ENCODE results near the gene TRAPPC2L.

DNA sequence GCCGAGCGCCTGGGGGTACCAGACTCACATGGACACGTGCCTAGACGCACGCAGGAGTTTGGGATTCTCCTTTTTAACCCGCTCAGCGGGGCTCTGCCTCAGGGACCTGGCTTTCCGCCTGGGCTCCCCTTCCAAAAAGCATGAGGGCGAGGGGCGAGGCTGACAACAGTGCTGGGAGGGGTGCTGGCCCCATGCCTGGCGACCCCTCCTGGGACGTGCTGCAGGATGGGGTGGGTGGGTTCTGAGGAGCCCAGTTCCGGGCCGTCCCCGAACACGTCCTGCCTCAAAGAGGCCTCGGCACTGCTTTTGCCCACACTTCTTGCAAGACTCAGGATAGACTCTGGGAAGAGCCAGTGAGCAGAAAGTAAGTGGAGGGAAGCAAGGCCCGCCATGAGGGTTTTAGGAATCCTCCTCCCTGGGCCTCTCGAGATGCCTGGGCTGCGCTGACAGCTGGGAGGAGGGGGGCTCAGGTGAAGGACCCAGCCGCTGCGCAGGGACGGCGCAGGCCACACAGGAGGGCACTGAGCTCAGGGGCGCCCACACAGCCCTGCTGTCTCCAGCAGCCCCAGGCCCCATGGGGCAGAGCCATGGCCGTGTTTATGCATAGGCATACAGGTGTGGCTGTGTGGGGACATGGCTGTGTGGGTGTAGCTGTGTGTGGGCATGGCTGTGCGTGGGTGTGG, 24.9 kb downstream of the TRAPPC2L start:
- TF ChIP-seq, protein P1, sequence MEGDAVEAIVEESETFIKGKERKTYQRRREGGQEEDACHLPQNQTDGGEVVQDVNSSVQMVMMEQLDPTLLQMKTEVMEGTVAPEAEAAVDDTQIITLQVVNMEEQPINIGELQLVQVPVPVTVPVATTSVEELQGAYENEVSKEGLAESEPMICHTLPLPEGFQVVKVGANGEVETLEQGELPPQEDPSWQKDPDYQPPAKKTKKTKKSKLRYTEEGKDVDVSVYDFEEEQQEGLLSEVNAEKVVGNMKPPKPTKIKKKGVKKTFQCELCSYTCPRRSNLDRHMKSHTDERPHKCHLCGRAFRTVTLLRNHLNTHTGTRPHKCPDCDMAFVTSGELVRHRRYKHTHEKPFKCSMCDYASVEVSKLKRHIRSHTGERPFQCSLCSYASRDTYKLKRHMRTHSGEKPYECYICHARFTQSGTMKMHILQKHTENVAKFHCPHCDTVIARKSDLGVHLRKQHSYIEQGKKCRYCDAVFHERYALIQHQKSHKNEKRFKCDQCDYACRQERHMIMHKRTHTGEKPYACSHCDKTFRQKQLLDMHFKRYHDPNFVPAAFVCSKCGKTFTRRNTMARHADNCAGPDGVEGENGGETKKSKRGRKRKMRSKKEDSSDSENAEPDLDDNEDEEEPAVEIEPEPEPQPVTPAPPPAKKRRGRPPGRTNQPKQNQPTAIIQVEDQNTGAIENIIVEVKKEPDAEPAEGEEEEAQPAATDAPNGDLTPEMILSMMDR (IDR thresholded peaks at IDR 0.05; ENCODE audit: poor library complexity): no peak
- TF ChIP-seq EZH2 (IDR thresholded peaks at IDR 0.05; ENCODE audit: borderline replicate concordance) (no peak), EZH2phosphoT487 (IDR thresholded peaks at IDR 0.05; ENCODE audit: low read depth, severe bottlenecking, unreplicated experiment) (no peak)

Data from hepatocyte (in vitro differentiated cells).